Stimulated activated naive B cell treated with anti-CD40 and anti-IgM and Interleukin-4, amounts not matched to agents 10 μg/mL and 1 μg/mL and 100 μg/mL, for 72 hours (primary cell): ENCODE data around the gene SAFB2.

Experiments used
- ATAC-seq, 2 donors: fragments of 150-1000 bp; cut with Tn5 transposase; replicated peaks; 2 replicates each; pipeline ENCODE4 v1.10.0; 2021; ENCODE audit warnings: moderate library complexity in 1 of 2
- DNase-seq: peaks from one replicate; pipeline ENCODE4 v3.0.0; 2021
- H3K27ac Mint-ChIP-seq: one replicate; pipeline ENCODE4 v1.8.0; 2022; ENCODE audit warnings: mild to moderate bottlenecking, mixed read lengths
- H3K27me3 Mint-ChIP-seq, 2 donors: one replicate each; pipeline ENCODE4 v1.8.0; 2022; ENCODE audit warnings: mixed read lengths in 2 of 2
- H3K36me3 Mint-ChIP-seq, 2 donors: one replicate each; pipeline ENCODE4 v1.8.0; 2022; ENCODE audit warnings: mixed read lengths in 2 of 2, mild to moderate bottlenecking in 1 of 2
- H3K4me1 Mint-ChIP-seq, 2 donors: one replicate each; pipeline ENCODE4 v1.8.0; 2022; ENCODE audit warnings: mixed read lengths in 2 of 2, mild to moderate bottlenecking in 1 of 2
- H3K4me3 Mint-ChIP-seq, 2 donors: one replicate each; pipeline ENCODE4 v1.8.0; 2022; ENCODE audit warnings: mild to moderate bottlenecking in 2 of 2, mixed read lengths in 2 of 2, moderate library complexity in 1 of 2
- H3K9me3 Mint-ChIP-seq, 2 donors: one replicate each; pipeline ENCODE4 v1.8.0; 2022; ENCODE audit warnings: mixed read lengths in 2 of 2, mild to moderate bottlenecking in 1 of 2

SAFB2 gene

GRCh38 chr19:5567970-5568407 is 54.6 kb downstream of the SAFB2 start:
- ATAC-seq (no peak), DNase-seq (no peak)
- Mint-ChIP-seq H3K9me3 (no peaks in the 10 kb centered on the region), H3K4me3 (no peak overlapping the region), H3K27me3 (peaks cover 6 to 9% of the 10 kb centered on the region in 2 donors), H3K27ac (no peak overlapping the region), H3K4me1 (no peaks in the 10 kb centered on the region), H3K36me3 (peaks cover 5 to 11% of the 10 kb centered on the region in 2 donors)

- Mint-ChIP-seq H3K4me1 (no peaks in the 10 kb centered on the region), H3K36me3 (peaks cover 5 to 8% of the 10 kb centered on the region in 2 donors), H3K4me3 (no peak within 1 kb of the TSS), H3K27me3 (peaks cover 10 to 14% of the 10 kb centered on the region in 2 donors), H3K9me3 (no peaks in the 10 kb centered on the region), H3K27ac (no peak within 1 kb of the TSS)
- no peak for ATAC-seq
- no peak for DNase-seq
Measured at GRCh38 chr19:5567360-5567969, 55.1 kb downstream of the SAFB2 start, which contains the start of gene TINCR. Gene TINCR (minus strand): TSS chr19:5567953.

GRCh38 chr19:5564930-5565329 is 57.6 kb downstream of the SAFB2 start:
- H3K4me3 Mint-ChIP-seq: no peak overlapping the region
- no peak for DNase-seq
- no peak overlapping the region for H3K27ac Mint-ChIP-seq
- peaks cover 5 to 10% of the 10 kb centered on the region in 2 donors for H3K9me3 Mint-ChIP-seq
- ATAC-seq: no peak
- peaks cover 10 to 34% of the 10 kb centered on the region in 2 donors for H3K27me3 Mint-ChIP-seq
- H3K4me1 Mint-ChIP-seq: no peaks in the 10 kb centered on the region
- peaks cover 9 to 17% of the 10 kb centered on the region in 2 donors for H3K36me3 Mint-ChIP-seq

DNA sequence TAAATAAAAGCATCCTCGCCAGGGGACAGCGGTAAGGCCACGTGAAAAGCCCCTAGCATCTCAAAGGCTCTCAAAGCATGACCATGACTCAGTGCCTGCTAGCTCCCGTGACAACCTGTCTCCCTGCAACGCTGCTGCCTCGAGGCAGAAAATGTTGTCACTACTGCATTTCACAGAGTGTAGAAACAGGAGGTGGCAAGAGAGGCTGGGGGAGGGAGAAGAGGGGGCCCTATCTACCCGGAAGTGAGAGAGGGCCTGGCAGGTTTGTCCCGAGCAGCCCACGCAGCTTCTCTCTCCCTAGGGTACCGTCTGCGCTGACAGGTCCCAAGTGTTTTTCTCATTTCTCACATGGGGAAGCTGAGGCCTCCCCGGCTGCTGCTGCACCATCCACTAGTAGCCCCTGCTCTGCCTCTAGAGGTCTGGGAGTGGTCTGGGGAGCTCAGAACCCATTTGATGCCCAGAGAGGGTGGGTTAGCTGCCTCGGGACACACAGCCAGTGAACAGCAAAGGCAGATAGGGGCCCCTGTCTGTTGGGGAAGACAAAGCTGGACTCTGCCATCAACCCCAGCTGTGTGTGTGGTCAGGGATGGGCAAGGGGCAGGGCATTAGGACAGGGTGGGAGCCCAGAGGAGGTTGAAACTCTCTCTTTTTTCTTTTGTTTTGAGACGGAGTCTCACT is 58.5 kb downstream of the SAFB2 start:
- H3K9me3 Mint-ChIP-seq: peaks cover 5 to 10% of the 10 kb centered on the region in 2 donors
- ATAC-seq: peak; percentile 42 to 59
- H3K4me1 Mint-ChIP-seq: no peaks in the 10 kb centered on the region
- DNase-seq: no peak
- peaks cover 10 to 35% of the 10 kb centered on the region in 2 donors for H3K27me3 Mint-ChIP-seq
- peaks cover 9 to 17% of the 10 kb centered on the region in 2 donors for H3K36me3 Mint-ChIP-seq
- H3K27ac Mint-ChIP-seq: no peak overlapping the region
- no peak overlapping the region for H3K4me3 Mint-ChIP-seq

DNA sequence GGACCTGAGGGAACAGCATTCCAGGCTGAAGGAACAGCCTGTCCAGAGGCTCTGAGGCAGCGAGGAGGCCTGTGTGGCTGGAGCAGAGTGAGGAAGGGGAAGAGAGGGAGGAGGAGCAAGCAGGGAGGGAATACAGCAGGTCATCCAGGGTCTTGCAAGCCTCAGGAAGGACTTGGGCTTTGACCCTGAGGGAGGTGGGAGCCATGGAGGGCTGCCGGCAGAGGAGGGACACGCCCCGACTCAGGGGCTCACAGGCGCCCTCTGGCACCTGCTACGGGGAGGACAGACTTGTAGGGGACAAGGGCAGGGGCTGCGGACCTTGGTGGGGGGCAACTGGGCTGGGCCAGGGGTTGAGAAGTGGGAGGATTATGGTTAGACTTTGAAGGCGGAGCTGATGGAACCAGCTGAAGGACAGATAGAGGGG is 59.6 kb downstream of the SAFB2 start:
- H3K27ac Mint-ChIP-seq: no peak overlapping the region
- peaks cover 16 to 40% of the 10 kb centered on the region in 2 donors for H3K27me3 Mint-ChIP-seq
- ATAC-seq: no peak
- no peak overlapping the region for H3K4me3 Mint-ChIP-seq
- H3K36me3 Mint-ChIP-seq: peaks cover 11 to 17% of the 10 kb centered on the region in 2 donors
- H3K4me1 Mint-ChIP-seq: peaks cover 0 to 2% of the 10 kb centered on the region in 2 donors
- no peak for DNase-seq
- peaks cover 10 to 16% of the 10 kb centered on the region in 2 donors for H3K9me3 Mint-ChIP-seq

- ATAC-seq: no peak
- Mint-ChIP-seq H3K36me3 (peaks cover 11 to 20% of the 10 kb centered on the region in 2 donors), H3K27ac (no peak overlapping the region), H3K27me3 (peaks cover 16 to 45% of the 10 kb centered on the region in 2 donors), H3K4me1 (peaks cover 0 to 2% of the 10 kb centered on the region in 2 donors), H3K9me3 (peaks cover 10 to 16% of the 10 kb centered on the region in 2 donors), H3K4me3 (no peak overlapping the region)
- no peak for DNase-seq
Measured at GRCh38 chr19:5562280-5562679, 60.3 kb downstream of the SAFB2 start.

DNA sequence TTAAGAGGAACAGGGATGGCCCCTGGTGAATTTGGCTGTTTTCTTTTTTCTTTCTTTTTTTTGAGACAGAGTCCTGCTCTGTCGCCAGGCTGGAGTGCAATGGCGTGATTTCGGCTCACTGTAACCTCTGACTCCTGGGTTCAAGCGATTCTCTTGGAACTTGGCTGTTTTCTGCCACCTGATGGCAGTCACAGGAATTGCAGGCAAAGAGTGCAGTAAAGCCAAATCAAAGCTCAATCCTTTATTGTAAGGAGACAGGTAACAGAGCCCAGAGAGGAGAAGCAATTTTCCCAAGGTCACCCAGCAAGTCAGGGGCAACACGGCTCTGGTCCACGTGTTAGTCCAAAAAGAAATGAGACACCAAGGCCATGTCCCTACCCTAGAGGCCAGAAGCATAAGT is 61.0 kb downstream of the SAFB2 start:
- Mint-ChIP-seq H3K4me1 (peaks cover 0 to 2% of the 10 kb centered on the region in 2 donors), H3K27me3 (peaks cover 24 to 53% of the 10 kb centered on the region in 2 donors), H3K27ac (no peak overlapping the region), H3K36me3 (peaks cover 11 to 20% of the 10 kb centered on the region in 2 donors), H3K9me3 (peaks cover 10 to 16% of the 10 kb centered on the region in 2 donors), H3K4me3 (no peak overlapping the region)
- ATAC-seq: no peak
- DNase-seq: no peak

DNA sequence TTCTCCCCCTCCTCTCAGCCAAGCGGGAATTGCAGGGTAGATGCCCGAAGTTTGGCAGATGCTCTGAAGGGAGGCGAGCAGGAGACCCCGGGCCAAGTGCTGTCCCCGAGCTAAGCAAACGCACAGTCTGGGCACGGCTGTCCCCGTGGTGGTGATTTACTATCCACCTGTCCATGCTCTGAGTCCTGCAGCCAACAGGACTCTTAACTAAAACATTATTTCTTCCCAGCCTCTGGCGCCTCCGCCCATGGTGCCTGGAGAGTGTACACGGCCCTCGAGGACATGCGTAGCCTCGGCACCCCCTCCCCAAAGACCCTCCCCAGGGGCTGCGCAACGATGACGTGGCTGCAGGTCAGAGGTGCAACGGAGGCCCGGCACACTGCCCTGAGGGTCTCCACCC is 62.4 kb downstream of the SAFB2 start:
- Mint-ChIP-seq H3K4me1 (peaks cover 0 to 2% of the 10 kb centered on the region in 2 donors), H3K36me3 (peaks cover 11 to 16% of the 10 kb centered on the region in 2 donors), H3K27me3 (peaks cover 28 to 54% of the 10 kb centered on the region in 2 donors), H3K9me3 (peaks cover 10 to 16% of the 10 kb centered on the region in 2 donors), H3K4me3 (no peak overlapping the region), H3K27ac (no peak overlapping the region)
- no peak for ATAC-seq
- no peak for DNase-seq

GRCh38 chr19:5559804-5560133 is 62.8 kb downstream of the SAFB2 start:
- no peak overlapping the region for H3K4me3 Mint-ChIP-seq
- peaks cover 10 to 16% of the 10 kb centered on the region in 2 donors for H3K9me3 Mint-ChIP-seq
- peaks cover 28 to 54% of the 10 kb centered on the region in 2 donors for H3K27me3 Mint-ChIP-seq
- no peak for DNase-seq
- no peak overlapping the region for H3K27ac Mint-ChIP-seq
- H3K36me3 Mint-ChIP-seq: peaks cover 11 to 15% of the 10 kb centered on the region in 2 donors
- peak in 1 of 2 donors; percentile 18 for ATAC-seq
- peaks cover 0 to 2% of the 10 kb centered on the region in 2 donors for H3K4me1 Mint-ChIP-seq

DNA sequence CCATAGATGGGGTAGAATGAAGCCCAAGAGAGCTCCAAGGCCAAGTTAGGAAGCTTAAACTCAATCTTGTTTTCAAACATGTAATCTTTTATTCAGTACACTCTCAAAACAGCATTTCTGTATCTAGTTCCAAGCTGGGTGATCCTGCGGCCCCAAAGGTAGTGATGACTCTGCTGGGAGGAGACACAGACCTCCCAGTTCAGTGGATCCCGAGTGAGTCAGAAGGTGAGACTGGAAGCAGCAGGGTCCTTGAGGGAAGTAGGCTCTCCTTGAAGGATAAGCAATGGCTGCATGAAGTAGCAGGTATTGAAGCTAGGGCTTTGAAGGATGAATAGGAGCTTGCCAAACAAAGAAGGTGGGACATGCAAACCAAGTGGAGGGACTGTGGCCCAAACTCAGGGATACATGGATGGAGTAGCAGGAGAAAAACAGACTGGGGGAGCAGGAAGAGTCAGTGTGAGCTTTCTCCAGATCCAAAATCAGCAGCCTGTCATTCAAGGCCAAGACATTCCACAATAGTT is 64.4 kb downstream of the SAFB2 start:
- Mint-ChIP-seq H3K9me3 (peaks cover 10 to 16% of the 10 kb centered on the region in 2 donors), H3K27ac (no peak overlapping the region)
- ATAC-seq: no peak

GRCh38 chr19:5557691-5558090 is 64.9 kb downstream of the SAFB2 start:
- no peak overlapping the region for H3K27ac Mint-ChIP-seq
- H3K9me3 Mint-ChIP-seq: peaks cover 10 to 16% of the 10 kb centered on the region in 2 donors
- peaks cover 0 to 2% of the 10 kb centered on the region in 2 donors for H3K4me1 Mint-ChIP-seq
- ATAC-seq (no peak), DNase-seq (no peak)
- no peak overlapping the region for H3K4me3 Mint-ChIP-seq
- H3K27me3 Mint-ChIP-seq: peaks cover 23 to 46% of the 10 kb centered on the region in 2 donors
- peaks cover 11 to 15% of the 10 kb centered on the region in 2 donors for H3K36me3 Mint-ChIP-seq

More for the DNA sequence above, 64.4 kb downstream of the SAFB2 start:
- H3K36me3 Mint-ChIP-seq: peaks cover 11 to 15% of the 10 kb centered on the region in 2 donors
- H3K4me1 Mint-ChIP-seq: peaks cover 0 to 2% of the 10 kb centered on the region in 2 donors
- H3K4me3 Mint-ChIP-seq: no peak overlapping the region
- DNase-seq: no peak
- peaks cover 27 to 51% of the 10 kb centered on the region in 2 donors for H3K27me3 Mint-ChIP-seq

DNA sequence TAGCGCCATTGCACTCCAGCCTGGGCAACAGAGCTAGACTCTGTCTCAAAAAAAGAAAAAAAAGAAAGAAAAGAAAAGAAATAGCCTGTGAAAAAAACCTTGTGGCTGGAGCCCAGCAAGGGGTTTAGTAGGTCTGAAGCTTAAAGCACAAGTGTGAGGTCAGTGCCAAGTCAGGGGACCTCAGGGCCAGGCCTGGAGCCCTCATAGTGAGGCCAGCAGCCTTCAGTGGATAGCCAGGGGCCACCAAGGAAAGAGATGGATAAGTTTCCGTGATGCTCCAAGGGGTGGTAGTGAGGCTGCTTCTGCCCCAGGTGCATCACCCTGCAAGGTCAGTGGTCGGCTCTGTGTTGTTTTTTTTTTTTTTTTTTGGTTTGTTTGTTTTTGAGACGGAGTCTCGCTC is 67.7 kb downstream of the SAFB2 start:
- ATAC-seq (no peak), DNase-seq (no peak)
- Mint-ChIP-seq H3K4me3 (no peak overlapping the region), H3K9me3 (peaks cover 5 to 6% of the 10 kb centered on the region in 2 donors), H3K27ac (no peak overlapping the region), H3K27me3 (peaks cover 38 to 42% of the 10 kb centered on the region in 2 donors), H3K36me3 (peaks cover 2 to 3% of the 10 kb centered on the region in 2 donors), H3K4me1 (peaks cover 0 to 2% of the 10 kb centered on the region in 2 donors)

GRCh38 chr19:5553892-5554291 is 68.7 kb downstream of the SAFB2 start:
- no peak for DNase-seq
- peaks cover 39 to 45% of the 10 kb centered on the region in 2 donors for H3K27me3 Mint-ChIP-seq
- H3K9me3 Mint-ChIP-seq: peaks cover 5 to 6% of the 10 kb centered on the region in 2 donors
- H3K27ac Mint-ChIP-seq: no peak overlapping the region
- no peak overlapping the region for H3K4me3 Mint-ChIP-seq
- H3K4me1 Mint-ChIP-seq: peaks cover 0 to 2% of the 10 kb centered on the region in 2 donors
- ATAC-seq: no peak
- peaks cover 2 to 3% of the 10 kb centered on the region in 2 donors for H3K36me3 Mint-ChIP-seq

GRCh38 chr19:5547881-5548280 is 74.7 kb downstream of the SAFB2 start:
- DNase-seq (no peak), ATAC-seq (peak in 1 of 2 donors; percentile 27)
- Mint-ChIP-seq H3K27me3 (peaks cover 25 to 29% of the 10 kb centered on the region in 2 donors), H3K4me1 (no peaks in the 10 kb centered on the region), H3K9me3 (no peaks in the 10 kb centered on the region), H3K36me3 (no peaks in the 10 kb centered on the region), H3K4me3 (no peak overlapping the region), H3K27ac (no peak overlapping the region)
